OCI-LY7 (cell line): ENCODE measurements around the gene UNC13B. TPM values are rescaled to one million over a fixed set of nuclear protein-coding genes. Genes with fewer than 3 reads are reported as not detected.

Experiments
- BruUV-seq: library from RNA; stranded (reverse); fragments of 400-500 nt; replicated peaks from 2 replicates; lab custom pipeline; 2021; lab: Mats Ljungman, UMichigan
- CTCF ChIA-PET: fragments of 300-600 bp; sonication (Branson Sonifier 250); formaldehyde crosslinking; loops from one replicate; lab custom pipeline; 2022; ENCODE audit warnings: antibody characterized with exemption; ENCODE audit not compliant: unreplicated experiment; lab: Charles Lee
- POLR2A ChIA-PET: fragments of 300-600 bp; sonication (Branson Sonifier 250); formaldehyde crosslinking; loops from one replicate; lab custom pipeline; 2022; ENCODE audit warnings: antibody characterized with exemption; lab: Charles Lee
- DNase-seq: peaks from one replicate; pipeline ENCODE4 v3.0.0-alpha.2; 2015; ENCODE audit warnings: low spot score
- H2AFZ ChIP-seq: fragments of 200-600 bp; sonication (generic), shearing (Covaris generic); 2 replicates; pipeline ENCODE4 v1.6.1; 2014; ENCODE audit warnings: mild to moderate bottlenecking, antibody characterized with exemption, low read length, moderate library complexity
- H3K27ac ChIP-seq: fragments of 200-600 bp; sonication (generic); 2 replicates; pipeline ENCODE4 v1.5.1; 2014; ENCODE audit warnings: mixed run types, low read depth, mild to moderate bottlenecking, moderate library complexity, low read length, inconsistent platforms; ENCODE audit not compliant: poor library complexity, severe bottlenecking
- H3K36me3 ChIP-seq: fragments of 200-600 bp; sonication (generic); 2 replicates; pipeline ENCODE4 v1.6.1; 2014; ENCODE audit warnings: mild to moderate bottlenecking, antibody characterized with exemption, low read length, moderate library complexity, mixed read lengths; ENCODE audit not compliant: insufficient read depth
- H3K4me1 ChIP-seq: fragments of 200-600 bp; sonication (generic); 2 replicates; pipeline ENCODE4 v1.5.1; 2014; ENCODE audit warnings: mild to moderate bottlenecking, low read length; ENCODE audit not compliant: insufficient read depth, poor library complexity, severe bottlenecking
- H3K4me2 ChIP-seq: fragments of 200-600 bp; sonication (generic); 2 replicates; pipeline ENCODE4 v1.6.1; 2014; ENCODE audit warnings: mild to moderate bottlenecking, low read length
- H3K4me3 ChIP-seq: fragments of 200-600 bp; sonication (generic); 2 replicates; pipeline ENCODE4 v1.5.1; 2014; ENCODE audit warnings: mild to moderate bottlenecking, low read depth, low read length; ENCODE audit not compliant: poor library complexity, severe bottlenecking
- H3K79me2 ChIP-seq: fragments of 200-600 bp; sonication (generic); 2 replicates; pipeline ENCODE4 v1.6.1; 2016; ENCODE audit warnings: low read depth, mild to moderate bottlenecking, low read length, moderate library complexity, mixed read lengths; ENCODE audit not compliant: insufficient read depth
- H3K9me2 ChIP-seq: fragments of 200-600 bp; sonication (generic); 2 replicates; pipeline ENCODE4 v1.6.1; 2016; ENCODE audit warnings: mild to moderate bottlenecking, low read length, mixed read lengths; ENCODE audit not compliant: insufficient read depth
- H3K9me3 ChIP-seq: fragments of 200-600 bp; sonication (generic); 2 replicates; pipeline ENCODE4 v1.6.1; 2014; ENCODE audit warnings: mild to moderate bottlenecking, mixed run types, low read length, mixed read lengths
- H4K20me1 ChIP-seq: fragments of 200-600 bp; sonication (generic); 2 replicates; pipeline ENCODE4 v1.6.1; 2014; ENCODE audit warnings: mild to moderate bottlenecking, antibody characterized with exemption, low read length, moderate library complexity, mixed read lengths; ENCODE audit not compliant: insufficient read depth
- EZH2phosphoT487 ChIP-seq: fragments of 200-600 bp; sonication (generic); IDR thresholded peaks from 2 replicates; pipeline ENCODE4 v1.6.1; 2018; ENCODE audit warnings: low read depth, borderline replicate concordance, mild to moderate bottlenecking, mixed run types, antibody characterized with exemption, low read length, moderate library complexity, mixed read lengths
- intact Hi-C: fragments of 100-400 bp; cut with micrococcal nuclease; formaldehyde crosslinking; loops from one replicate; pipeline ENCODE4 v1.10.0; 2022; ENCODE audit not compliant: unreplicated experiment
- total RNA-seq, 2 experiments: library from RNA; depleted of rRNA in 1 of 2; stranded (reverse); fragments of >200 nt in 1 of 2; shearing (Covaris generic) in 1 of 2; gene quantifications; 2 replicates each; pipeline ENCODE4 v1.2.3, GENCODE V29; 2014 to 2022
- TF ChIP-seq, protein P1 (sequence below): fragments of 200-600 bp; sonication (generic); conservative IDR thresholded peaks from 2 replicates; pipeline ENCODE4 v1.5.1; 2014; ENCODE audit warnings: mild to moderate bottlenecking, antibody characterized with exemption, low read length, moderate library complexity, mixed read lengths

Gene UNC13B
- total RNA-seq, 2 experiments from 2014 or later, result 1.7 to 5.8 TPM

DNA sequence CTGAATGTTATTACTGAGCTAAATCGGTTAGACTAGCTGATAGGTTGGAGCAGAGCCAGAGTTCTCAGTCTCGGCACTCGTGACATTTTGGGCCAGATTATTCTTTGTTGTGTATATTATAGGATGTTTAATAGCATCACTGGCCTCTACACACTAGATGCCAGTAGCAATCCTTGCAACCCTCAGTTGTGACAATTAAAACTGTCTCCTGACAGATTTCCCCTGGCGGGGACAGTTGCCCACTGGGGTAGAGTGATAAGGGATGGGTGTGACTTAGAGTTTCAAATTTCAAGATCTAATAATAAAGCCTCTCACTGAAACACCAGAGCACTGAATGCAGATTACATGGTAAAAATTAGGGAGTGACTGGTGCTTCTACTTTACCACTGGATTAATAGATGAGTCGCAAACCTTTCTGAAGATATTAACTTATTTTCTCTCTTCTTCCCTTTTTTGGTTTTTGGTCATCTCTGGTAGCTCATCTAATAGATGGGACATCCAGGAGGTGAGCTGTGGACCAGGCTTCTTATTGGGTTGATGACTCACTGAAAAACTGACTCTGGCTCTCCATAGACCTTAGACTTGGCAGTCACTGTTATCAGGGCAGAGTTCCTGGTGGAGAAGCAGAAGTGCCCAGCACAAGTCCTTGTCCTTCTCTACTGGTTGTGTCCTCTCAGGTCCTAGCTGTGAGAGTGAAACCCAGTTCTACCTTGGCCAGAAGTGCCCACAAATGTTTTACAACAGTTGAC is 150.3 kb downstream of the UNC13B start:
- no peaks in the 10 kb centered on the region for H3K4me1 ChIP-seq
- no peaks in the 10 kb centered on the region for H3K36me3 ChIP-seq
- no peak for DNase-seq
- no peaks in the 10 kb centered on the region for H3K9me2 ChIP-seq
- BruUV-seq, result no TSS peak
- H3K9me3 ChIP-seq, result no peaks in the 10 kb centered on the region
- no peak overlapping the region for H3K27ac ChIP-seq
- ChIA-PET POLR2A (no interaction called here), CTCF (no interaction called here)
- H3K4me2 ChIP-seq, result no peak overlapping the region
- H3K4me3 ChIP-seq, result no peak overlapping the region
- intact Hi-C loops, result no loop called here
- H4K20me1 ChIP-seq, result no peaks in the 10 kb centered on the region
- TF ChIP-seq, protein P1, sequence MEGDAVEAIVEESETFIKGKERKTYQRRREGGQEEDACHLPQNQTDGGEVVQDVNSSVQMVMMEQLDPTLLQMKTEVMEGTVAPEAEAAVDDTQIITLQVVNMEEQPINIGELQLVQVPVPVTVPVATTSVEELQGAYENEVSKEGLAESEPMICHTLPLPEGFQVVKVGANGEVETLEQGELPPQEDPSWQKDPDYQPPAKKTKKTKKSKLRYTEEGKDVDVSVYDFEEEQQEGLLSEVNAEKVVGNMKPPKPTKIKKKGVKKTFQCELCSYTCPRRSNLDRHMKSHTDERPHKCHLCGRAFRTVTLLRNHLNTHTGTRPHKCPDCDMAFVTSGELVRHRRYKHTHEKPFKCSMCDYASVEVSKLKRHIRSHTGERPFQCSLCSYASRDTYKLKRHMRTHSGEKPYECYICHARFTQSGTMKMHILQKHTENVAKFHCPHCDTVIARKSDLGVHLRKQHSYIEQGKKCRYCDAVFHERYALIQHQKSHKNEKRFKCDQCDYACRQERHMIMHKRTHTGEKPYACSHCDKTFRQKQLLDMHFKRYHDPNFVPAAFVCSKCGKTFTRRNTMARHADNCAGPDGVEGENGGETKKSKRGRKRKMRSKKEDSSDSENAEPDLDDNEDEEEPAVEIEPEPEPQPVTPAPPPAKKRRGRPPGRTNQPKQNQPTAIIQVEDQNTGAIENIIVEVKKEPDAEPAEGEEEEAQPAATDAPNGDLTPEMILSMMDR, result no peak
- no peak overlapping the region for H2AFZ ChIP-seq
- H3K79me2 ChIP-seq, result no peaks in the 10 kb centered on the region

DNA sequence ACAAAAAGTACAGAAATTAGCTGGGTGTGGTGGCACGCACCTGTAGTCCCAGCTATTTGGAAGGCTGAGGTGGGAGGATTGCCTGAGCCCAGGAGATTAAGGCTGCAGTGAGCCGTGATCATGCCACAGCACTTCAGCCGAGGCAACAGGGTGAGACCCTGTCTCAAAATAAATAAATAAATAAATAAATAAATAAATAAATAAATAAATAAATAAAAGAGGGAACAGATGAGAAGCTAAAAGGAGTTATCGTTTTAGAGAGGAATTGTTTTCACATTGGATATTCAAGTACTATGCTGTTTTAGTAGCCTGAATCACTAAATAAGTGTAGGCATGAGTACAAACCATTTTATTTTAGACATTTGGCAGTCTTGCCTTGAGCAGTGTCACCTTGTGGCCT is 151.7 kb downstream of the UNC13B start:
- POLR2A ChIA-PET, result no interaction called here
- H3K4me3 ChIP-seq, result no peak overlapping the region
- no peaks in the 10 kb centered on the region for H3K9me2 ChIP-seq
- H3K9me3 ChIP-seq, result no peaks in the 10 kb centered on the region
- H2AFZ ChIP-seq, result no peak overlapping the region
- DNase-seq, result no peak
- H3K36me3 ChIP-seq, result no peaks in the 10 kb centered on the region
- H3K27ac ChIP-seq, result no peak overlapping the region
- H4K20me1 ChIP-seq, result no peaks in the 10 kb centered on the region
- TF ChIP-seq, protein P1, result no peak
- no peak for TF ChIP-seq EZH2phosphoT487
- no peaks in the 10 kb centered on the region for H3K79me2 ChIP-seq
- intact Hi-C loops, result no loop called here
- no peak overlapping the region for H3K4me2 ChIP-seq
- no peaks in the 10 kb centered on the region for H3K4me1 ChIP-seq
- no TSS peak for BruUV-seq
- CTCF ChIA-PET, result no interaction called here

DNA sequence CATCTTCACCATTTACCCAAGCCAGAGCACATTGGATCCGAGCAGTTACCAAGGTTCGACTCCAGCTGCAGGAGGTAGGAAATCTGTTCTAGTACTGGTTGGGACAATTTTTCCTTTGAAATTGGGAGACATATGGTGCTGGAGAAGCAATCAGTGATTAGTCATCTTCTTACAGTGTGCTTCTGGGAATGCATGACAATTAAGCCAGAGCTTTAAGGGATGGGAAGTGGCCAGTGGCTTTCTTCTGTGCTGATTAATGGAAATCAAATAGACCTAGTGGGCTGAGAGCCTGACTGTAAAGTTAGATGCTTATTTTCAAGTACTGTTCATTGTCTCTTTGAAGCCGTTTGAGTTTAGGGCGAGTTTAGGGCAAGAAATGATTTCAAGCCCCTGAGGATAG is 152.1 kb downstream of the UNC13B start:
- Histone ChIP-seq H3K9me3 (no peaks in the 10 kb centered on the region), H2AFZ (no peak overlapping the region), H3K4me1 (no peaks in the 10 kb centered on the region), H3K4me2 (no peak overlapping the region), H4K20me1 (no peaks in the 10 kb centered on the region), H3K4me3 (no peak overlapping the region), H3K27ac (no peak overlapping the region), H3K36me3 (no peaks in the 10 kb centered on the region), H3K9me2 (no peaks in the 10 kb centered on the region), H3K79me2 (no peaks in the 10 kb centered on the region)
- ChIA-PET POLR2A (no interaction called here), CTCF (no interaction called here)
- DNase-seq, result no peak
- intact Hi-C loops, result no loop called here
- TF ChIP-seq, protein P1, result no peak
- TF ChIP-seq EZH2phosphoT487, result no peak
- BruUV-seq, result no TSS peak
